ENCODE data around the gene PDCD6IP.

Gene PDCD6IP

DNA sequence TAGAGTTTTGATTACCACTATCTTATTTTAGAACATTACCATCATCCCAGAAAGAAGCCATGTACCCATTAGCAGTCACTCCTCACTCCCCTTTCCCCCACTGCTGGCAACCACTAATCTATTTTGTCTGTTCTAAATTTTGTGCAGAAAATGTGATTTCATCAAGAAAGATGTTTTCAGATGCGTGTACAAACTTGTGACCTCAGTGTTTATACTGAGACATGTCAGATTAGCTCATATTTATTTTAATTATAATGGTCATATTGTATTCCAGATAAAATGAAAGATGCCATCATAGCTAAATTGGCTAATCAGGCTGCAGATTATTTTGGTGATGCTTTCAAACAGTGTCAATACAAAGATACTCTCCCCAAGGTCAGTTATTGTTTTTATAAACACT lies 27.8 kb downstream of the PDCD6IP start:
- POLR2A ChIA-PET: no interaction called here
- TF ChIP-seq ZNF585B (tag by site-specific recombination; IDR thresholded peaks at IDR 0.05) (no peak), RBAK (tag by site-specific recombination; IDR thresholded peaks at IDR 0.05) (no peak), ZNF416 (tag by site-specific recombination; IDR thresholded peaks at IDR 0.05) (no peak), ZNF639 (tag by site-specific recombination; IDR thresholded peaks at IDR 0.05) (no peak), PRDM1 (tag by site-specific recombination; IDR thresholded peaks at IDR 0.05) (no peak)
- TF ChIP-seq, protein P1, sequence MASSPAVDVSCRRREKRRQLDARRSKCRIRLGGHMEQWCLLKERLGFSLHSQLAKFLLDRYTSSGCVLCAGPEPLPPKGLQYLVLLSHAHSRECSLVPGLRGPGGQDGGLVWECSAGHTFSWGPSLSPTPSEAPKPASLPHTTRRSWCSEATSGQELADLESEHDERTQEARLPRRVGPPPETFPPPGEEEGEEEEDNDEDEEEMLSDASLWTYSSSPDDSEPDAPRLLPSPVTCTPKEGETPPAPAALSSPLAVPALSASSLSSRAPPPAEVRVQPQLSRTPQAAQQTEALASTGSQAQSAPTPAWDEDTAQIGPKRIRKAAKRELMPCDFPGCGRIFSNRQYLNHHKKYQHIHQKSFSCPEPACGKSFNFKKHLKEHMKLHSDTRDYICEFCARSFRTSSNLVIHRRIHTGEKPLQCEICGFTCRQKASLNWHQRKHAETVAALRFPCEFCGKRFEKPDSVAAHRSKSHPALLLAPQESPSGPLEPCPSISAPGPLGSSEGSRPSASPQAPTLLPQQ (tag by site-specific recombination; IDR thresholded peaks at IDR 0.05): no peak
- no peaks in the 10 kb centered on the region for H3K9me3 ChIP-seq (ENCODE audit: control insufficient read depth, insufficient read depth, low read depth, low read length)
- no peak overlapping the region for H3K27ac ChIP-seq (ENCODE audit: extremely low read depth, low read depth, low read length)
- CTCF ChIA-PET: no interaction called here
- peaks cover 4 to 80% of the 10 kb centered on the region in 2 experiments; a peak in 2 of 3 replicates for H3K36me3 ChIP-seq (ENCODE audit: control insufficient read depth in 2 of 2, insufficient read depth in 1 of 2, low read length in 2 of 2)
- H3K4me1 ChIP-seq (ENCODE audit: control insufficient read depth, insufficient read depth, low read length): no peaks in the 10 kb centered on the region
- no peak overlapping the region for H3K4me3 ChIP-seq (ENCODE audit: low read depth, low read length)

GRCh38 chr3:33826688-33827087 lies 28.3 kb downstream of the PDCD6IP start:
- ChIA-PET CTCF (no interaction called here), POLR2A (no interaction called here)
- peaks cover 4 to 82% of the 10 kb centered on the region in 2 experiments; a peak in 2 of 3 replicates for H3K36me3 ChIP-seq (ENCODE audit: control insufficient read depth in 2 of 2, insufficient read depth in 1 of 2, low read length in 2 of 2)
- no peaks in the 10 kb centered on the region for H3K4me1 ChIP-seq (ENCODE audit: control insufficient read depth, insufficient read depth, low read length)
- no peak overlapping the region for H3K4me3 ChIP-seq (ENCODE audit: low read depth, low read length)
- no peak overlapping the region for H3K27ac ChIP-seq (ENCODE audit: extremely low read depth, low read depth, low read length)
- H3K9me3 ChIP-seq (ENCODE audit: control insufficient read depth, insufficient read depth, low read depth, low read length): no peaks in the 10 kb centered on the region
- TF ChIP-seq ZNF391 (tag by site-specific recombination; IDR thresholded peaks at IDR 0.05; ENCODE audit: borderline replicate concordance, low read depth) (no peak), KLF1 (tag by site-specific recombination; IDR thresholded peaks at IDR 0.05) (no peak), ZNF658 (tag by site-specific recombination; IDR thresholded peaks at IDR 0.05) (no peak), ZNF10 (tag by site-specific recombination; IDR thresholded peaks at IDR 0.05) (no peak), ZNF324 (tag by site-specific recombination; IDR thresholded peaks at IDR 0.05) (no peak), ZBTB8A (tag by site-specific recombination; IDR thresholded peaks at IDR 0.05) (no peak), ZNF585B (tag by site-specific recombination; IDR thresholded peaks at IDR 0.05) (no peak), ZNF837 (tag by site-specific recombination; IDR thresholded peaks at IDR 0.05) (no peak), ZNF548 (tag by site-specific recombination; IDR thresholded peaks at IDR 0.05) (no peak), ZNF561 (tag by site-specific recombination; IDR thresholded peaks at IDR 0.05; ENCODE audit: borderline replicate concordance) (no peak), ZNF707 (tag by site-specific recombination; IDR thresholded peaks at IDR 0.05) (no peak), KLF16 (tag by site-specific recombination; IDR thresholded peaks at IDR 0.05) (no peak), GLIS2 (tag by site-specific recombination; IDR thresholded peaks at IDR 0.05) (no peak), GLIS1 (tag by site-specific recombination; IDR thresholded peaks at IDR 0.05) (no peak), ZNF214 (tag by site-specific recombination; IDR thresholded peaks at IDR 0.05; ENCODE audit: borderline replicate concordance) (no peak), ZNF335 (tag by site-specific recombination; conservative IDR thresholded peaks at IDR 0.05) (no peak), ZBTB1 (tag by site-specific recombination; IDR thresholded peaks at IDR 0.05) (no peak), ZNF146 (tag by site-specific recombination; IDR thresholded peaks at IDR 0.05) (no peak)

DNA sequence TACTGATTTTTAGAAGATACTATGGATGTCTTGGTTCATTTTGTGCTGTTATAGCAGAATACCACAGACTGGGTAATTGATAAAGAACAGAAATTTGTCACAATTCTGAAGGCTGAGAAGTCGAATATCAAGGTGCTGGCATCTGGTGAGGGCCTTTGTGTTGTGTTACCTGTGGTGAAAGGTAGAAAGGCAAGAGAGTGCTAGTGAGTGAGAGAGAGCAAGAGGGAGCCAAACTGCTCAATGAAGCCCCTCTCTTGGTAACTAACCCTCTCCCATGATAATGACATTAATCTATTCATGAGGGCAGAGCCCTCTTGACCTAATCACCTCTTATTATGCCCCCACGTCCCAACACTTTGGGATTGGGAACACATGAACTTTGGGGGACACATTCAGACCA lies 31.3 kb downstream of the PDCD6IP start:
- CTCF ChIA-PET: no interaction called here
- Histone ChIP-seq H3K36me3 (ENCODE audit: control insufficient read depth in 2 of 2, insufficient read depth in 1 of 2, low read length in 2 of 2) (peaks cover 4 to 63% of the 10 kb centered on the region in 2 experiments; a peak in 2 of 3 replicates), H3K27ac (ENCODE audit: extremely low read depth, low read depth, low read length) (no peak overlapping the region), H3K9me3 (ENCODE audit: control insufficient read depth, insufficient read depth, low read depth, low read length) (no peaks in the 10 kb centered on the region), H3K4me3 (ENCODE audit: low read depth, low read length) (no peak overlapping the region), H3K4me1 (ENCODE audit: control insufficient read depth, insufficient read depth, low read length) (no peaks in the 10 kb centered on the region)
- POLR2A ChIA-PET: no interaction called here
- TF ChIP-seq ZSCAN30 (tag by site-specific recombination; IDR thresholded peaks at IDR 0.05) (no peak), ZNF121 (tag by site-specific recombination; IDR thresholded peaks at IDR 0.05) (no peak), ATF2 (tag by site-specific recombination; IDR thresholded peaks at IDR 0.05; ENCODE audit: low read depth) (no peak), ZNF510 (tag by site-specific recombination; IDR thresholded peaks at IDR 0.05; ENCODE audit: insufficient replicate concordance) (no peak), ZNF112 (tag by site-specific recombination; IDR thresholded peaks at IDR 0.05) (no peak), ZNF23 (tag by site-specific recombination; IDR thresholded peaks at IDR 0.05; ENCODE audit: borderline replicate concordance) (no peak), ZNF416 (tag by site-specific recombination; IDR thresholded peaks at IDR 0.05) (no peak), BCL11A (tag by site-specific recombination; IDR thresholded peaks at IDR 0.05; ENCODE audit: low read depth) (no peak), ZXDB (tag by site-specific recombination; IDR thresholded peaks at IDR 0.05) (no peak), ZNF426 (tag by site-specific recombination; IDR thresholded peaks at IDR 0.05) (no peak), ZNF423 (tag by site-specific recombination; IDR thresholded peaks at IDR 0.05) (no peak)
